ENCODE measurements around the gene CYP24A1. TPM values are rescaled to one million over a fixed set of nuclear protein-coding genes. Genes with fewer than 3 reads are reported as not detected.
A peak's percentile ranks its signal among the peaks of the same experiment; 100 is the strongest.

Gene CYP24A1
- total and polyA plus RNA-seq, 2 of the 13 experiments (the other 11 are each of a cell fraction or from before 2014, with no cell fraction given) = 9.4 to 32.7 TPM

DNA sequence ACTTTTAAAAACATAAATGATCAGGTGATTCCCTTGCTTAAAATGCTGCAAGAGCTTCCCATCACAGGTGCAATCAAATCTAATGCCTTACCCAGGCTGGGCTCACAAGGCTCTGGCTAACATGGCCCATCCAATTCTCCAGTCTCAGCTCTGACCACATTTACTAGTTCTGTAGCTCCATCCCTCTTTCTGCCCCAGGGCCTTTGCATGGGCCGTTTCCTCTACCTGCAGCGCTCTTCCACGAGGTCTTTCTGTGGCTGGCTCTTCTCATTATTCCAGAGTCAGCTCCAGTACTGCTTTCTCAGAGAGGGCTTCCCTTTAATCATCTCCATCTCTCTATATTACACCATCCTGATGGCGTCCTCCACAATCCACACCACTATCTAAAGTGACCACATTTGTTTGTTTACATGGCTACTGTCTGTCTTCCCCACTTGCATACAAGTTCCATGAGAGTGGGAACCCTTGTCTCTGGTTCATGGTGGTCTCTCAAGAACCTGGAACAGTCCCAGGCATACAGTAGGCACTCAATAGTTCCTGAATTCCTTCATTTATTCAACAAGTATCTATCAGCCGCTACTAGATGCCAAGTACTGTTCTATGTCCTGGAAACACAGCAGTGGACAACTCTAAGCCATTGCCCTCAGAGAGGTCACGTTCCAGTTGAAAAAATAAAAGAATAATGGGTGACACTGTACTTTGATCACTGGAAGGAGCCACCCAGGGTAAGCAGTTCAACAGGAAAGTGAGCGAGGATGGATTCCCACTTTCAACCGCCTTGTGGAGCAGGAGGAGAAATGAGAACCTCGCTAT lies 12.6 kb downstream of the CYP24A1 start:
- in situ Hi-C loops (cut with HindIII; ENCODE audit: extremely low pct_ligation_motif_present, low pct_unique_long_range_greater_than_20kb) = no loop called here
- 86% methylated on average over 9 of the region's 9 CpGs for whole genome bisulfite sequencing (ENCODE audit: low lambda C conversion rate)
- ChIA-PET CTCF (ENCODE audit: low intra/inter-chr PET ratio, low total read pairs) (no interaction called here), POLR2A (interaction anchor here (0.9 to 1.8 kb wide), 3 partner anchors 9 to 28 kb away, joined by 3 to 6 read pairs (median 5); no protein-coding TSS in a partner anchor)
- Histone ChIP-seq H3K27ac (ENCODE audit: extremely low read length, insufficient read depth, low read length) (peak overlapping the region; percentile 25), H3K27me3 (ENCODE audit: control insufficient read depth in 1 of 2, insufficient read depth in 2 of 2, low read length in 2 of 2) (no peaks in the 10 kb centered on the region), H3K79me2 (ENCODE audit: insufficient read depth, low read length) (no peaks in the 10 kb centered on the region), H3K36me3 (replicated peaks in 1 of 2; ENCODE audit: control insufficient read depth in 1 of 2, insufficient read depth in 2 of 2, low read length in 2 of 2) (no peaks in the 10 kb centered on the region; a peak in 2 of 5 replicates), H3K4me2 (ENCODE audit: low read depth, low read length) (no peak overlapping the region; the same call in 1 of the 2 replicates), H3K9me3 (ENCODE audit: low read length) (no peaks in the 10 kb centered on the region), H4K20me1 (ENCODE audit: insufficient read depth, low read length) (no peaks in the 10 kb centered on the region), H3K4me3 (replicated peaks in 1 of 3; ENCODE audit: insufficient read depth in 1 of 3, low read depth in 2 of 3, low read length in 3 of 3) (no peak overlapping the region), H3K9ac (ENCODE audit: insufficient read depth, low read depth, low read length) (no peak overlapping the region), H2AFZ (ENCODE audit: low read length) (peak overlapping the region; percentile 77), H3K4me1 (ENCODE audit: insufficient read depth, low read length) (peaks cover 13% of the 10 kb centered on the region)
- intact Hi-C loops (cut with micrococcal nuclease; ENCODE audit: unreplicated experiment) = no loop called here
- FAIRE-seq (peak; percentile 49), DNase-seq (ENCODE audit: low spot score) (no peak), ATAC-seq (peak; percentile 81)
- BruUV-seq (replicated peaks) = no TSS peak
- no peak for TF ChIP-seq CHD4 (IDR thresholded peaks at IDR 0.05; ENCODE audit: borderline replicate concordance, low read length)
- no peak for TF ChIP-seq ZNF749 (CRISPR knock-in tag; IDR thresholded peaks at IDR 0.05; ENCODE audit: borderline replicate concordance)
- TF ChIP-seq PHF21A (CRISPR knock-in tag; IDR thresholded peaks at IDR 0.05) = no peak
- TF ChIP-seq TMF1 (CRISPR knock-in tag; IDR thresholded peaks at IDR 0.05; ENCODE audit: low read depth) = no peak
- TF ChIP-seq REXO4 (CRISPR knock-in tag; IDR thresholded peaks at IDR 0.05; ENCODE audit: borderline replicate concordance) = no peak
- no peak for TF ChIP-seq EZH2 (conservative IDR thresholded peaks at IDR 0.05; ENCODE audit: low read depth, low read length)
- peak; percentile 42; the same call in 1 of the 2 replicates for TF ChIP-seq BHLHE40 (IDR thresholded peaks at IDR 0.05; ENCODE audit: low read length)
- TF ChIP-seq MATR3 (CRISPR knock-in tag; IDR thresholded peaks at IDR 0.05) = no peak
- 0 out of 2 replicates have a peak, but pooled peaks have one; percentile 45 for TF ChIP-seq ZNF761 (CRISPR knock-in tag; conservative IDR thresholded peaks at IDR 0.05)
- TF ChIP-seq MIXL1 (CRISPR knock-in tag; IDR thresholded peaks at IDR 0.05) = no peak
- no peak for TF ChIP-seq ATF2 (CRISPR knock-in tag; IDR thresholded peaks at IDR 0.05)
- peak; percentile 69 for TF ChIP-seq HNF4A (CRISPR knock-in tag; IDR thresholded peaks at IDR 0.05)
- no peak for TF ChIP-seq SKI (IDR thresholded peaks at IDR 0.05; ENCODE audit: partially characterized antibody)
- TF ChIP-seq ZNF354B (CRISPR knock-in tag; IDR thresholded peaks at IDR 0.05) = no peak
- 0 out of 2 replicates have a peak, but pooled peaks have one; percentile 21 for TF ChIP-seq SPEN (CRISPR knock-in tag; IDR thresholded peaks at IDR 0.05; ENCODE audit: low read depth)
- TF ChIP-seq, protein P1, sequence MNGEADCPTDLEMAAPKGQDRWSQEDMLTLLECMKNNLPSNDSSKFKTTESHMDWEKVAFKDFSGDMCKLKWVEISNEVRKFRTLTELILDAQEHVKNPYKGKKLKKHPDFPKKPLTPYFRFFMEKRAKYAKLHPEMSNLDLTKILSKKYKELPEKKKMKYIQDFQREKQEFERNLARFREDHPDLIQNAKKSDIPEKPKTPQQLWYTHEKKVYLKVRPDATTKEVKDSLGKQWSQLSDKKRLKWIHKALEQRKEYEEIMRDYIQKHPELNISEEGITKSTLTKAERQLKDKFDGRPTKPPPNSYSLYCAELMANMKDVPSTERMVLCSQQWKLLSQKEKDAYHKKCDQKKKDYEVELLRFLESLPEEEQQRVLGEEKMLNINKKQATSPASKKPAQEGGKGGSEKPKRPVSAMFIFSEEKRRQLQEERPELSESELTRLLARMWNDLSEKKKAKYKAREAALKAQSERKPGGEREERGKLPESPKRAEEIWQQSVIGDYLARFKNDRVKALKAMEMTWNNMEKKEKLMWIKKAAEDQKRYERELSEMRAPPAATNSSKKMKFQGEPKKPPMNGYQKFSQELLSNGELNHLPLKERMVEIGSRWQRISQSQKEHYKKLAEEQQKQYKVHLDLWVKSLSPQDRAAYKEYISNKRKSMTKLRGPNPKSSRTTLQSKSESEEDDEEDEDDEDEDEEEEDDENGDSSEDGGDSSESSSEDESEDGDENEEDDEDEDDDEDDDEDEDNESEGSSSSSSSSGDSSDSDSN (CRISPR knock-in tag; IDR thresholded peaks at IDR 0.05) = peak; percentile 30; the same call in 1 of the 2 replicates
- TF ChIP-seq ZNF451 (CRISPR knock-in tag; IDR thresholded peaks at IDR 0.05) = no peak
- TF ChIP-seq FOXA1 (IDR thresholded peaks at IDR 0.05) = no peak
- 0 out of 2 replicates have a peak, but pooled peaks have one; percentile 12 for TF ChIP-seq FOXA1 (CRISPR knock-in tag; IDR thresholded peaks at IDR 0.05)
- TF ChIP-seq TOPORS (CRISPR knock-in tag; IDR thresholded peaks at IDR 0.05) = no peak
- TF ChIP-seq NR2F2 (IDR thresholded peaks at IDR 0.05; ENCODE audit: borderline replicate concordance, low read depth) = no peak
- no peak for TF ChIP-seq PAWR (CRISPR knock-in tag; IDR thresholded peaks at IDR 0.05; ENCODE audit: borderline replicate concordance)
- no peak for TF ChIP-seq NFE2 (CRISPR knock-in tag; IDR thresholded peaks at IDR 0.05)
